Lower leg skin (tissue), 4 donors: ENCODE measurements around the gene RPS10. TPM values are rescaled to one million over a fixed set of nuclear protein-coding genes. Genes with fewer than 3 reads are reported as not detected.

Source experiments
- DNase-seq, 2 donors: peaks; one replicate each; pipeline ENCODE4 v3.0.0-alpha.2; 2019; ENCODE audit warnings: low spot score in 2 of 2
- H3K4me3 ChIP-seq: fragments of 200-600 bp; sonication (generic); 2 replicates; pipeline ENCODE4 v1.5.1; 2017; ENCODE audit warnings: mild to moderate bottlenecking, low read depth; ENCODE audit not compliant: poor library complexity, severe bottlenecking
- CTCF ChIP-seq, 3 donors: fragments of 450-650 bp; IDR thresholded peaks; one replicate each; pipeline ENCODE4 v1.5.1; 2016; ENCODE audit warnings: antibody characterized with exemption in 3 of 3, mild to moderate bottlenecking in 3 of 3, moderate library complexity in 2 of 3
- POLR2A ChIP-seq, 2 donors: fragments of 450-650 bp; IDR thresholded peaks; one replicate each; pipeline ENCODE4 v1.6.1; 2016 to 2017; ENCODE audit warnings: antibody characterized with exemption in 2 of 2, mild to moderate bottlenecking in 1 of 2, moderate library complexity in 1 of 2
- WGBS, 2 donors: methylation state at CpG; one replicate each; pipeline ENCODE4 v1.1.5; 2018; 5-methylcytosine and 5-hydroxymethylcytosine counted together
- intact Hi-C: fragments of 100-400 bp; cut with DNase I; formaldehyde crosslinking; loops from one replicate; pipeline ENCODE4 v1.15.0; 2023; ENCODE audit warnings: low total_unique reads
- total RNA-seq, 4 donors: library from RNA; depleted of rRNA; stranded (reverse); fragments of >200 nt; gene quantifications; one replicate each; pipeline ENCODE4 v1.1.0, GENCODE V29; 2016

The RPS10 gene
- total RNA-seq, 4 donors from 2014 or later = 2,250 to 4,289 (median 3,665) TPM

GRCh38 chr6:34391473-34391785, 34.4 kb downstream of the RPS10 start:
- TF ChIP-seq CTCF (IDR thresholded peaks at IDR 0.05) = no peak
- no peak for TF ChIP-seq POLR2A (IDR thresholded peaks at IDR 0.05)
- 0 to 1% methylated on average over 5 of the region's 5 CpGs for WGBS, 2 donors
- intact Hi-C loops = no loop called here
- DNase-seq = no peak
- peak overlapping the region; percentile 96 for H3K4me3 ChIP-seq

- 23 to 25% methylated on average over 14 of the region's 14 CpGs for WGBS, 2 donors
- intact Hi-C loops = no loop called here
- H3K4me3 ChIP-seq = no peak overlapping the region
- TF ChIP-seq CTCF (IDR thresholded peaks at IDR 0.05) (no peak), POLR2A (IDR thresholded peaks at IDR 0.05) (no peak)
- DNase-seq = peak; percentile 37 to 55
Measured at GRCh38 chr6:34390531-34391472, 35.1 kb downstream of the RPS10 start.

GRCh38 chr6:34389034-34389433, 36.8 kb downstream of the RPS10 start:
- TF ChIP-seq POLR2A (IDR thresholded peaks at IDR 0.05) (no peak), CTCF (IDR thresholded peaks at IDR 0.05) (no peak)
- H3K4me3 ChIP-seq = no peak overlapping the region
- DNase-seq = no peak
- intact Hi-C loops = no loop called here
- 78 to 80% methylated on average over 3 of the region's 3 CpGs for WGBS, 2 donors

GRCh38 chr6:34388421-34388820, 37.4 kb downstream of the RPS10 start:
- no peak for DNase-seq
- H3K4me3 ChIP-seq = no peak overlapping the region
- intact Hi-C loops = no loop called here
- 50 to 53% methylated on average over 3 of the region's 3 CpGs for WGBS, 2 donors
- no peak for TF ChIP-seq POLR2A (IDR thresholded peaks at IDR 0.05)
- no peak for TF ChIP-seq CTCF (IDR thresholded peaks at IDR 0.05)

- intact Hi-C loops = no loop called here
Measured at GRCh38 chr6:34386316-34387137, 39.3 kb downstream of the RPS10 start.

More at GRCh38 chr6:34386316-34387137, 39.3 kb downstream of the RPS10 start:
- no peak for DNase-seq
- WGBS, 2 donors = 87 to 94% methylated on average over 4 of the region's 4 CpGs
- TF ChIP-seq POLR2A (IDR thresholded peaks at IDR 0.05) = no peak
- TF ChIP-seq CTCF (IDR thresholded peaks at IDR 0.05) = no peak
- H3K4me3 ChIP-seq = no peak overlapping the region
